GM15510 (cell line): Measurements from ENCODE around the gene NFKBIA.

ENCODE experiments used
- POLR2A ChIP-seq: IDR thresholded peaks from 3 replicates; pipeline ENCODE4 v1.6.1; 2011; ENCODE audit warnings: borderline replicate concordance; ENCODE audit not compliant: insufficient read length; ENCODE audit errors: extremely low read depth

NFKBIA gene

DNA sequence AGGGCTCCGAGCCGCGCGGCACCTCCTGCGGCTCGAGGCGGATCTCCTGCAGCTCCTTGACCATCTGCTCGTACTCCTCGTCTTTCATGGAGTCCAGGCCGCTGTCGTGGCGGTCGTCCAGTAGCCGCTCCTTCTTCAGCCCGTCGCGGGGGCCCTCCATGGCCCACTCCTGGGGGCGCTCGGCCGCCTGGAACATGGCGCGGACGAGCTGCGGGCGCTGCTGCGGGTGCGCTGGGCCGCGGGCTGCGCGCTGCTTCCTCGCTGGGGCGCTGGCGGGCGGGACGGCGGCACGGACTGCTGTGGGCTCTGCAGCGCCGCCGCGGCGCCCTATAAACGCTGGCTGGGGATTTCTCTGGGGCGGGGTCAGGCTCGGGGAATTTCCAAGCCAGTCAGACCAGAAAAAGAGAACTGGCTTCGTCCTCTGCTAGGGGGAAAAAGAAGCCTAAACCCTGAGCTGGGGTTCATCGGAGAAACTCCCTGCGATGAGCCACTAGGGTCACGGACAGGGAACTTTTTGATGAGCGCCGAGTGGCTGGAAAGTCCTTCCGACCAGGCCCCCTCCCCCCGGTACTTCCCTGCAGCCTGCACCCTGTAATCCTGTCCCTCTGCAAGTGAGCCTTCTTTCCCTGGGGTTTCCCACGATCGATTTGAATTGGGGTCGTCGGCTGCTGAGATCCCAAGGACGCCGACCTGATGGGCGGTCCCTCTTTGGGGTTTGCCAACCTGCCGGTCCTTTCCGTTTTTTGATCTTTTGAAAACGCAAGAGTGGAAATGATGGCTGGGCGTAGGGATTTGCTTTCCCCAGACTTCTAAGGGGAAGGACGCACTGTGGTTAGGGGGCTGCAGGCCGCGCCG is at the start of gene NFKBIA:
Gene NFKBIA (minus strand): TSS at position 301 of the 855 bp plus-strand sequence. CDS start 105 bp downstream, at position 196.
- peak; percentile 100 for TF ChIP-seq POLR2A

DNA sequence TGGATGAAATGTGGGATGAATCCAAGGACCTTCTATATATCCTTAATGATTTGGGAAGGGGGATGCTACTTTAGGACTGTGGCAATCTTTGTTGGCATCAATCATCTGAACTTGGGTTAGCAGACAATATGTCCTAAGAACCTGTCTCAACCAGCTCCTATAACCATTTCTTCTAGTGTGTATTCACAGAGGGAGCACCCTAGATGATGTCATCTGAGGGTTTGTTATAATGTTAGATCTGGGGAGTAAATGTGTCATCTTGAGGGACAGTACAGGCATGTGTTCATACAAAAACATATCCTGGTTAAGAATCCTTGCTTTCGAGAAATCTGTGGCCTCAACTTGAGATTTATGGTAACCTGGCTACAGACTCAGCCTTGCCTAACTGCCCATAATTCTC is 41.9 kb upstream of the NFKBIA start:
- TF ChIP-seq POLR2A = no peak

- no peak for TF ChIP-seq POLR2A
Measured at GRCh38 chr14:35444104-35444503, 39.6 kb upstream of the NFKBIA start.

GRCh38 chr14:35441160-35441559 is 36.6 kb upstream of the NFKBIA start:
- TF ChIP-seq POLR2A = no peak

DNA sequence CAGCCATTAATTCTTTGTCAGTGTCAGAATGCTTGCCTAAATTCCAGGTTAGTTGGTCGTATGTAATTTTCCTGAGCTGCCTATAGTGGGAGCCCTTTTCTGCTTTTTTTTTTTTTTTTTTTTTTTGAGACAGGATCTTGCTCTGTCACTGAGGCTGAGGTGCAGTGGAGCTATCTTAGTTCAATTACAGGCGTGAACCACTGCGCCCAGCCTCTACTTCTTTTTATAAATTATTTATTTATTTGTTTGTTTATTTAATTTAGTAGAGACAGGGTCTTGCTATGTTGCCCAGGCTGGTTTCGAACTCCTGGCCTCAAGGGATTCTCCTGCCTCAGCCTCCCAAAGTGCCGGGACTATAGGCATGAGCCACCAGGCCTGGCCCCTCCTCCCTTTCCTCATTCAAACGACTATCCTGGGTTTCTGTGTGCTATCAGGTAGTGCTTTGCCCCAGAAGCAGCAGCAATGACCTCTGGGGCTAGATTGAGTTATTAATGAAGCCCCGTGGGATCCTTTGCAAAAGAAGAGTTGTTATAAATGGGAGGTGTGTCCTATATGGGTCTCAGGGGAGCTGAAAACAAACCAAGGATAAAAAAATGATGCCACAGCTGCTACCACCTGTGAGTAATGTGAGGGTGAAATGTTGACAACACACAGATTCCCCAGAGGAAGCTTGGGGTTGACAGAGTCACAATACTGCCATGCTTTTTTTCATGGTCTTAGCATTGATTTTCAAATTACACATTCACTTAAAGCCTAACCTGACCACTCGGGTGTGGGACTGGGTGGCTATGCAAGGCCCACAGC is 34.6 kb upstream of the NFKBIA start:
- no peak for TF ChIP-seq POLR2A

DNA sequence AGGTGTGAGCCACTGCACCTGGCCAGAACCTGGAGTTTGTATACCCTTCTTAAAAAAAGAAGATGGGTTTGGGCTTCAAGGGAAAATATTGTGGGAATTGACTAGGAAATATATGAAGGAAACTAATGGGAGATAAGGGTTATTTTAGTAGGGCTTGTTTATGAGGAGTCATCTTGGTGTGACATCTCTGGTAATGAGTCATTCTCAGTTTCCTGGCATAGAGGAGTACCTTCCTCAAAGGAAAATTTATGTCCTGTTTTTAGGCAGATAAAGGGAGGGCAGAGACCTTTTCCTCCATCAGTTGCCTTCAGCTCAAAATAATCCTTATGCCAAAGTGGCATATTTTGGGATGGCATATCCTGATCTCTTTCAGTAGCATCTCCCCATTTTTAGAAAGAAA is 30.6 kb upstream of the NFKBIA start:
- TF ChIP-seq POLR2A = no peak

GRCh38 chr14:35433826-35434225 is 29.3 kb upstream of the NFKBIA start:
- TF ChIP-seq POLR2A = no peak

- TF ChIP-seq POLR2A = no peak
Measured at GRCh38 chr14:35430459-35431199, 26.1 kb upstream of the NFKBIA start.

- TF ChIP-seq POLR2A = no peak
Measured at GRCh38 chr14:35429951-35430350, 25.4 kb upstream of the NFKBIA start.

DNA sequence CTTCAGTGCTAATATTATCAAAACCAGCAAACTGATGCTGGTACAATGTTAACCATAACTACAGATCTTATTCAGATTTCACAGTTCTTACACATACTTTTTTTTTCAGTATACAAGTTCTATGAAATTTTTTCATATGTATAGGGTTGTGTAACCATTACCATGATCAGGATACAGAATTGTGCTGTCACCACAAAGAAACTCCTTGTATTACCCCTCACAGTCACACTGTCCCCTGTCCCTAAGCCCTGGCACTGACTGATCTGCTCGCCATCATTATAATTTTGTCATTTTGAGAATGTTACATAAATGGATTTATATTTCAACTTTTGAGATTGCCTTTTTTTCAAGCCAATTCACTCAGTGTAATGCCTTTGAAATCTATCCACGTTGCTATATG is 21.3 kb upstream of the NFKBIA start:
- no peak for TF ChIP-seq POLR2A

- no peak for TF ChIP-seq POLR2A
Measured at GRCh38 chr14:35423621-35424020, 19.1 kb upstream of the NFKBIA start.

DNA sequence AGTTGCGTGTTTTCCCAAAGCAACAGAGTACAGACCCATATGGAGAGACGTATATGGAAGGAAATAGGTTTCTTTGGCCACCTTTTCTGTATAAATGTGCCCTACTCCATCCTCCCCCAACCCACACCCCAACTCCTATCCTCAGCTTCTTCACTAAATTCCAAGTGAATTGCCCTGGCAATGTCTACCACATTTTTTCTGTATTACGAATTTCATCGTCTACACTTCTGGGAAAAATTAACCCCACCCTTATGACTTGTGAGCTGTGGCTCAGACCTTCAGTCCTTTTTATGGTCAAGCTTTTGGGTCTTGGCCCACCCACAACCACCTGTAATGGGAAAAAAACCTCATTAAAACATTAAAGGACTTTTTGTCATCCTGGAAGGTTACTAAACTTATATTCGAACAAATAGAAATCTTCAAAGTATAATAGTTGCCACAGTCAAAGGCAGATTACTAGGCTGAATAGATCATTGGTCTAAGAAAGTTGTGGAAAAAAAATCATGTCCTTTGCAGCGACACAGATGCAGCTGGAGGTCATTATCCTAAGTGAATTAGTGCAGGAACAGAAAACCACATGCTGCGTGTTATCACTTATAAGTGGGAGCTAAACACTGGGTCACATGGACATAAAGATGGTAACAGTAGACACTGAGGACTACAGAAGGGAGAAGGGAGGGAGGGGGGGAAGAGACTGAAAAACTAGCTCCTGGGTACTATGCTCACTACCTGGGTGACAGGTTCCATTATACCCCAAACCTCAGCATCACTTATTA is 15.7 kb upstream of the NFKBIA start:
- no peak for TF ChIP-seq POLR2A

DNA sequence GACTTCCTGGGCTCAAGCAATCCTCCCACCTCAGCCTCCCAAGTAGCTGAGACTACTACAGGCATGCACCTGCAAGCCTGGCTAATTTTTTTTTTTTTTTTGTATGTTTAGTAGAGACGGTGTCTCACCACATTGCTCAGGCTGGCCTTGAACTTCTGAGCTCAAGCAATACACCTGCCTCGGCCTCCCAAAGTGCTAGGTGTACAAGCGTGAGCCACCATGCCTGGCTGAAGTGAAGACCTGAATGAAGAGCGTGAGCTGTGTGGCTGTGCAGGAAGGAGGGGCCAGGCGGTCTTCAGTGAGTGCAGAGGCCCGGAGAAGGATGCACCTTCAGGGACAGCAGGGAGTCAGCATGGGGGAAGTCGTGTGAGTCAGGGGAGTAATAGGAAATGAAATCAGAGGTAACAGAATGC is 14.9 kb upstream of the NFKBIA start:
- TF ChIP-seq POLR2A = no peak

- no peak for TF ChIP-seq POLR2A
Measured at GRCh38 chr14:35418093-35418492, 13.5 kb upstream of the NFKBIA start.
